ENCODE data around the gene UPF1. TPM values are rescaled to one million over a fixed set of nuclear protein-coding genes. Genes with fewer than 3 reads are reported as not detected.

Gene UPF1
- total RNA-seq, 1 donor: 36.6 TPM

DNA sequence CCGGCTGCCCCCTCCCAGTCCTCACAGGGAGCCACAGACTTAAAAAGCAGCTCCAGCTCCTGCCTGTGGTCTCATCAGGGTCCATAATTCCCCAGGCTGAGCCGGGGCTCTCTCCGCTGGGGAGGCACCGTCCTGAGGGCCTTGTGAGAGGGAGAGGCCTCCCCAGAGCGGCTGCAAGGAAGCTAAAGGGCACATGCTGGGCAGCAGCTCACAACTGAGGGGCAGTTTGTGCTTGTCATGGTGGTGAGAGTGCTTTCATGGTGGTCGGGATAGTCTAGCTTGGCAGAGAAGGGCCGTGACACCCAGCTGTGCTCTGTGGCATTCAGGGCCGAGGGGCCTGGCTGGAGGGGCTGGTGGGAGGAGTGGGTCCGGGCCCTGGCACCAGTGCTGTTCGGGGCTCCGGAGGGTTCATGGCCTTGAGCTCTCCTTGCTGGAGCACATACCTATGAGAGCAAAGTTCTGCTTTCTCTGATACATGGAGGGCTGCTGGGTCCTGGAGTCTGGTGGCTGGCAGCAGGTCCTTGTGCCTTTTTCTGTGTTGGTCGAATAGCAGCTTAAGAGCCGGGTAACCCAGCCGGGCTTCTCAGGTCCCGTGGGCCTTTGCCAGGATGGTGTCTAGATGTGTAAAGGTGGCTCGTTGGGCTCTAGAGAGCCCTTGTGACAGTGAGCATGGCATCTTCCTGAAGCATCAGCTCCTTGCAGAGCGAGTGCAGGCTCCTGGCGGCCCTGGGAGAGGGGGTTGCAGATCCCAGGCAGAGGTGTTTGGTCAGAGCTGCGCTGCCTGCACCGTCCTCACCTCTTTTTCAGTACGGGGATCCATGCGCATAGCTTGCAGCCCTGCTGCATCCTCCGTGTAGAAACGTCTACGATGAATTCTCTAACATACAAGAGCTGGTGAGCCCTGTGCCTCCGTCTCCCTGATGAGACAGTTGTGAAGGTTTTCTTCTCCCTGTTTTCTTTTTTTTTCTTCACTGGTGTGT, 8.8 kb downstream of the UPF1 start:
- H3K27me3 ChIP-seq (ENCODE audit: insufficient read depth, low read length): no peaks in the 10 kb centered on the region
- H2AFZ ChIP-seq (ENCODE audit: low read length): no peak overlapping the region
- peaks cover 100% of the 10 kb centered on the region for H3K79me2 ChIP-seq (ENCODE audit: insufficient read depth, low read length)
- TF ChIP-seq, protein P1, sequence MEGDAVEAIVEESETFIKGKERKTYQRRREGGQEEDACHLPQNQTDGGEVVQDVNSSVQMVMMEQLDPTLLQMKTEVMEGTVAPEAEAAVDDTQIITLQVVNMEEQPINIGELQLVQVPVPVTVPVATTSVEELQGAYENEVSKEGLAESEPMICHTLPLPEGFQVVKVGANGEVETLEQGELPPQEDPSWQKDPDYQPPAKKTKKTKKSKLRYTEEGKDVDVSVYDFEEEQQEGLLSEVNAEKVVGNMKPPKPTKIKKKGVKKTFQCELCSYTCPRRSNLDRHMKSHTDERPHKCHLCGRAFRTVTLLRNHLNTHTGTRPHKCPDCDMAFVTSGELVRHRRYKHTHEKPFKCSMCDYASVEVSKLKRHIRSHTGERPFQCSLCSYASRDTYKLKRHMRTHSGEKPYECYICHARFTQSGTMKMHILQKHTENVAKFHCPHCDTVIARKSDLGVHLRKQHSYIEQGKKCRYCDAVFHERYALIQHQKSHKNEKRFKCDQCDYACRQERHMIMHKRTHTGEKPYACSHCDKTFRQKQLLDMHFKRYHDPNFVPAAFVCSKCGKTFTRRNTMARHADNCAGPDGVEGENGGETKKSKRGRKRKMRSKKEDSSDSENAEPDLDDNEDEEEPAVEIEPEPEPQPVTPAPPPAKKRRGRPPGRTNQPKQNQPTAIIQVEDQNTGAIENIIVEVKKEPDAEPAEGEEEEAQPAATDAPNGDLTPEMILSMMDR (IDR thresholded peaks at IDR 0.05; ENCODE audit: extremely low read depth, low read depth, low read length): no peak
- peaks cover 40% of the 10 kb centered on the region for H3K4me1 ChIP-seq (ENCODE audit: insufficient read depth, low read length)
- peaks cover 91% of the 10 kb centered on the region for H4K20me1 ChIP-seq (ENCODE audit: insufficient read depth, low read length)
- no peak overlapping the region for H3K27ac ChIP-seq (ENCODE audit: low read depth, low read length)
- no peak overlapping the region for H3K4me2 ChIP-seq (ENCODE audit: insufficient read depth, low read length)
- DNase-seq (ENCODE audit: insufficient read length, low spot score, missing footprints): peak; percentile 57
- H3K9me3 ChIP-seq (ENCODE audit: low read depth, low read length): no peaks in the 10 kb centered on the region
- no peak overlapping the region for H3K4me3 ChIP-seq (ENCODE audit: insufficient read depth, low read length)
- peaks cover 9% of the 10 kb centered on the region for H3K36me3 ChIP-seq (ENCODE audit: insufficient read depth, low read length)

DNA sequence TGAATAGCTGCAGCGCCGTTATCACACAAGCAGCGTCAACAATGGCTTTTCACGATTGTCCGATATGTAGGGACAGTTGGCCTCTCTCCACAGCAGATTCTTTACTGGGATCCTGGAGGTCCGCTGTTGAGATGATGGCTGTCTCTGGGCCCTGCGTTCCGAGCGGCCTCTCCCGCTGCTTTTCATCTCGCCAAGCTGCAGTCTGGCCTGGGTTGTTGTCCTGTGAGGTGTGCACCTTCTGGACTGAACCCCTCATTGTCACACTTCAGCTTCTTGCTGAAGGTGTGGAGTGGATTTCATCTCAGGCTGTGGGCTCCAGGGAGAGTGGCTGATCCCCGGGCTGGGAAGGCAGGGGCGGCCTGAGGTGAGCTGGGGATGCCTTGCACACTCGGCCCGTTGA, 9.6 kb downstream of the UPF1 start:
- Histone ChIP-seq H3K4me3 (ENCODE audit: insufficient read depth, low read length) (no peak overlapping the region), H3K27me3 (ENCODE audit: insufficient read depth, low read length) (no peaks in the 10 kb centered on the region), H3K27ac (ENCODE audit: low read depth, low read length) (no peak overlapping the region), H3K79me2 (ENCODE audit: insufficient read depth, low read length) (peaks cover 100% of the 10 kb centered on the region), H3K9me3 (ENCODE audit: low read depth, low read length) (no peaks in the 10 kb centered on the region), H4K20me1 (ENCODE audit: insufficient read depth, low read length) (peaks cover 91% of the 10 kb centered on the region), H3K36me3 (ENCODE audit: insufficient read depth, low read length) (peaks cover 9% of the 10 kb centered on the region), H2AFZ (ENCODE audit: low read length) (no peak overlapping the region), H3K4me2 (ENCODE audit: insufficient read depth, low read length) (no peak overlapping the region), H3K4me1 (ENCODE audit: insufficient read depth, low read length) (peaks cover 40% of the 10 kb centered on the region)
- DNase-seq (ENCODE audit: insufficient read length, low spot score, missing footprints): peak; percentile 56
- TF ChIP-seq, protein P1 (IDR thresholded peaks at IDR 0.05; ENCODE audit: extremely low read depth, low read depth, low read length): no peak

DNA sequence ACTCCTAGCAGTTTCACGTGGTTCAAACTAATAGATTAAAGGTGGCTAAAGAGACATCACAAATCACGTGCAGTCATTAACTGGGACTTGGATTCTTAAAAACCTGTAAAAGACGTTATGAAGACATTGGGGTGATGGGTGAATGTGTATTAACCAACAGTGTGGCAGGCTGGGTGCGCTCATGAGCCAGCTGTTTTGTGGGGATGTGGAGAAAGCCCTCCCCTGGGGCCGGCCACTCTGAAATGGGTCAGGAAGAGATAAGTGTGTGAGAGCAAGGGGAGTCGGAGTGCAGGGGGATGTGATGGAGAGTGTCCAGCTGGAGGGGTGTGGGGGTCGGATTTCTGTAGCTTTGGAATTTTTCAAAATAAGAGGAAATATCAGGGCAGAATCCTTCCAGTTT, 10.4 kb downstream of the UPF1 start:
- no peak for DNase-seq (ENCODE audit: insufficient read length, low spot score, missing footprints)
- Histone ChIP-seq H3K4me2 (ENCODE audit: insufficient read depth, low read length) (no peak overlapping the region), H3K9me3 (ENCODE audit: low read depth, low read length) (no peaks in the 10 kb centered on the region), H3K27ac (ENCODE audit: low read depth, low read length) (no peak overlapping the region), H4K20me1 (ENCODE audit: insufficient read depth, low read length) (peaks cover 92% of the 10 kb centered on the region), H3K4me3 (ENCODE audit: insufficient read depth, low read length) (no peak overlapping the region), H3K79me2 (ENCODE audit: insufficient read depth, low read length) (peaks cover 99% of the 10 kb centered on the region), H3K4me1 (ENCODE audit: insufficient read depth, low read length) (peaks cover 40% of the 10 kb centered on the region), H2AFZ (ENCODE audit: low read length) (no peak overlapping the region), H3K27me3 (ENCODE audit: insufficient read depth, low read length) (no peaks in the 10 kb centered on the region), H3K36me3 (ENCODE audit: insufficient read depth, low read length) (peaks cover 9% of the 10 kb centered on the region)
- TF ChIP-seq, protein P1 (IDR thresholded peaks at IDR 0.05; ENCODE audit: extremely low read depth, low read depth, low read length): no peak

DNA sequence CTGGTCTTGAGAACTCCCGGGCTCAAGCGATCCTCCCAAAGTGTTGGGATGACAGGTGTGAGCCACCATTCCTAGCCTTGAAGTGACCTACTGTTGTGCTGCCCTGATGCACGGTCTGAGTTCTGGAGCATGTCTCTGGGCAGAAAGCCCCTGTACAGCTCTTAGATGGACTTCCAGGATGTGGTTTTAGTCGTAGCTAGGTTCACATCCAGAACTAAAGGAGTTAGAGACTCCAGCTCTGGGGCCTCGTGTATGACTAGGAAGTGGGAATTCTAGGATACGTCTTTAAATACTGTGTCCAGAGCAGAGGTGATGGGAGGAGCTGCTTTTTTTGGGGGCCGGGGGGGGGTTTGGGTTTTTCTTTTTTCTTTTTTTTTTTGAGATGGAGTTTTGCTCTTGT, 12.2 kb downstream of the UPF1 start:
- TF ChIP-seq, protein P1 (IDR thresholded peaks at IDR 0.05; ENCODE audit: extremely low read depth, low read depth, low read length): no peak
- Histone ChIP-seq H3K27ac (ENCODE audit: low read depth, low read length) (peak overlapping the region; percentile 32), H2AFZ (ENCODE audit: low read length) (no peak overlapping the region), H3K4me3 (ENCODE audit: insufficient read depth, low read length) (no peak overlapping the region), H3K36me3 (ENCODE audit: insufficient read depth, low read length) (peaks cover 6% of the 10 kb centered on the region), H3K4me2 (ENCODE audit: insufficient read depth, low read length) (no peak overlapping the region), H4K20me1 (ENCODE audit: insufficient read depth, low read length) (peaks cover 93% of the 10 kb centered on the region), H3K9me3 (ENCODE audit: low read depth, low read length) (no peaks in the 10 kb centered on the region), H3K27me3 (ENCODE audit: insufficient read depth, low read length) (no peaks in the 10 kb centered on the region), H3K79me2 (ENCODE audit: insufficient read depth, low read length) (peaks cover 95% of the 10 kb centered on the region), H3K4me1 (ENCODE audit: insufficient read depth, low read length) (peaks cover 53% of the 10 kb centered on the region)
- DNase-seq (ENCODE audit: insufficient read length, low spot score, missing footprints): peak; percentile 80

Measured in osteoblast (primary cell).